OCI-LY1 (cell line): ENCODE data around the gene P2RY8.

Source experiments
- EZH2 ChIP-seq: fragments of 200-600 bp; sonication (generic), shearing (Covaris generic); IDR thresholded peaks from 2 replicates; pipeline ENCODE4 v1.8.0; 2017; ENCODE audit warnings: borderline replicate concordance, mixed run types, mild to moderate bottlenecking, antibody characterized with exemption, low read length, moderate library complexity, mixed read lengths
- TF ChIP-seq, protein P1 (sequence below): fragments of 200-600 bp; sonication (generic), shearing (Covaris generic); IDR thresholded peaks from 2 replicates; pipeline ENCODE4 v1.5.1; 2017; ENCODE audit warnings: mild to moderate bottlenecking, antibody characterized with exemption, low read length, moderate library complexity, mixed read lengths

DNA sequence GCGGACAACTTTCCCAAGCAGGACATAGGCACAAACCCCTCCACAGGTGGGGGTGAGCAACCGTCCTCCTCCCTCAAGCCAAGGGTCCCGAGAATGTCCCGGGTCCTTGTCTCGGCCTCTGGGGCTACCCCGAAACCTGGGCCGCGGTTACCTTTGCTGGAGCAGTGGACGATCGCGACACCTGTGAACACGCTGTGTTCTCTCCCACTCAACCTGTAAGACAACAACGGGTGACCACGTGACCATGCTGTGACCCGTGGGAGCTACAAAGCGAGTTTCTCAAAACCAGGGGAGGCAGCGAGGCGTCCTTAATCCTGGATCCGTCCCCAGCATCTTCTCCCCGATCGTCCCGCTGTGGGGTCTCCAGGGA, 102.1 kb downstream of the P2RY8 start:
- TF ChIP-seq, protein P1, sequence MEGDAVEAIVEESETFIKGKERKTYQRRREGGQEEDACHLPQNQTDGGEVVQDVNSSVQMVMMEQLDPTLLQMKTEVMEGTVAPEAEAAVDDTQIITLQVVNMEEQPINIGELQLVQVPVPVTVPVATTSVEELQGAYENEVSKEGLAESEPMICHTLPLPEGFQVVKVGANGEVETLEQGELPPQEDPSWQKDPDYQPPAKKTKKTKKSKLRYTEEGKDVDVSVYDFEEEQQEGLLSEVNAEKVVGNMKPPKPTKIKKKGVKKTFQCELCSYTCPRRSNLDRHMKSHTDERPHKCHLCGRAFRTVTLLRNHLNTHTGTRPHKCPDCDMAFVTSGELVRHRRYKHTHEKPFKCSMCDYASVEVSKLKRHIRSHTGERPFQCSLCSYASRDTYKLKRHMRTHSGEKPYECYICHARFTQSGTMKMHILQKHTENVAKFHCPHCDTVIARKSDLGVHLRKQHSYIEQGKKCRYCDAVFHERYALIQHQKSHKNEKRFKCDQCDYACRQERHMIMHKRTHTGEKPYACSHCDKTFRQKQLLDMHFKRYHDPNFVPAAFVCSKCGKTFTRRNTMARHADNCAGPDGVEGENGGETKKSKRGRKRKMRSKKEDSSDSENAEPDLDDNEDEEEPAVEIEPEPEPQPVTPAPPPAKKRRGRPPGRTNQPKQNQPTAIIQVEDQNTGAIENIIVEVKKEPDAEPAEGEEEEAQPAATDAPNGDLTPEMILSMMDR: no peak
- no peak for TF ChIP-seq EZH2
